Keratinocyte (primary cell): Measurements from ENCODE around the gene CDX1. TPM values are rescaled to one million over a fixed set of nuclear protein-coding genes. Genes with fewer than 3 reads are reported as not detected.

Experiments
- DNase-seq: peaks from one replicate; pipeline ENCODE4 v3.0.0-alpha.2; 2011; ENCODE audit warnings: low read depth, missing footprints, low spot score
- FAIRE-seq: peaks from 2 replicates; lab custom pipeline; 2011; peaks lifted over from hg19 to GRCh38; lab: Jason Lieb, UNC
- H2AFZ ChIP-seq: 2 replicates; pipeline ENCODE4 v1.6.0; 2012; ENCODE audit warnings: low read length, control low read depth, inconsistent platforms; ENCODE audit not compliant: control insufficient read depth
- H3K27ac ChIP-seq: 2 replicates; pipeline ENCODE4 v1.5.1; 2011; ENCODE audit warnings: low read length; ENCODE audit not compliant: control insufficient read depth, insufficient read depth
- H3K27me3 ChIP-seq: 3 replicates; pipeline ENCODE4 v1.6.0; 2011; ENCODE audit warnings: low read length; ENCODE audit not compliant: control insufficient read depth, insufficient read depth; ENCODE audit errors: extremely low read depth
- H3K36me3 ChIP-seq, 2 experiments: 2 replicates in 1 of 2; 3 replicates in 1 of 2; pipeline ENCODE4 v1.5.1; 2011; ENCODE audit warnings: low read length in 2 of 2, mild to moderate bottlenecking in 1 of 2; ENCODE audit not compliant: control insufficient read depth in 2 of 2, insufficient read depth in 2 of 2; ENCODE audit errors: extremely low read depth in 1 of 2
- H3K4me1 ChIP-seq: 3 replicates; pipeline ENCODE4 v1.5.1; 2011; ENCODE audit warnings: low read length; ENCODE audit not compliant: control insufficient read depth, insufficient read depth; ENCODE audit errors: extremely low read depth
- H3K4me2 ChIP-seq: 3 replicates; pipeline ENCODE4 v1.6.0; 2011; ENCODE audit warnings: low read depth, low read length; ENCODE audit not compliant: control insufficient read depth, insufficient read depth; ENCODE audit errors: extremely low read depth
- H3K4me3 ChIP-seq, 3 experiments: fragments of 200-600 bp in 1 of 3; sonication (generic) in 1 of 3; 2 replicates in 2 of 3; 3 replicates in 1 of 3; pipeline ENCODE4 v1.5.1; 2011 to 2016; ENCODE audit warnings: low read length in 3 of 3, mild to moderate bottlenecking in 3 of 3, control low read depth in 2 of 3, inconsistent platforms in 1 of 3, low read depth in 1 of 3, mixed read lengths in 1 of 3, mixed run types in 1 of 3, moderate library complexity in 1 of 3; ENCODE audit not compliant: control insufficient read depth in 2 of 3, insufficient read depth in 2 of 3; ENCODE audit errors: extremely low read depth in 1 of 3
- H3K79me2 ChIP-seq: 2 replicates; pipeline ENCODE4 v1.6.0; 2012; ENCODE audit warnings: low read length; ENCODE audit not compliant: control insufficient read depth, insufficient read depth
- H3K9ac ChIP-seq: 3 replicates; pipeline ENCODE4 v1.6.0; 2011; ENCODE audit warnings: low read length; ENCODE audit not compliant: control insufficient read depth, insufficient read depth; ENCODE audit errors: extremely low read depth
- H3K9me1 ChIP-seq: 3 replicates; pipeline ENCODE4 v1.6.0; 2011; ENCODE audit warnings: low read length; ENCODE audit not compliant: control insufficient read depth, insufficient read depth; ENCODE audit errors: extremely low read depth
- H3K9me3 ChIP-seq: 2 replicates; pipeline ENCODE4 v1.5.1; 2012; ENCODE audit warnings: low read depth, low read length; ENCODE audit not compliant: control insufficient read depth
- H4K20me1 ChIP-seq: 3 replicates; pipeline ENCODE4 v1.6.0; 2011; ENCODE audit warnings: low read length; ENCODE audit not compliant: control insufficient read depth, insufficient read depth; ENCODE audit errors: extremely low read depth
- EZH2 ChIP-seq: IDR thresholded peaks from one replicate; pipeline ENCODE4 v1.6.1; 2012; ENCODE audit warnings: inconsistent platforms, mild to moderate bottlenecking, low read length, moderate library complexity
- dilution Hi-C: fragments of 300-500 bp; cut with MboI; formaldehyde crosslinking; loops from one replicate; pipeline ENCODE4 v1.7.0; 2020; ENCODE audit warnings: low sequenced_read_pairs; ENCODE audit not compliant: extremely low pct_ligation_motif_present
- polyA plus RNA-seq, 5 experiments: library from polyadenylated mRNA; depleted of rRNA in 3 of 5; stranded (reverse) in 3 of 5; stranded (forward) in 1 of 5; unstranded in 1 of 5; fragments of >200 nt; gene quantifications; 1 replicate in 1 of 5; 2 replicates in 3 of 5; 3 replicates in 1 of 5; pipeline versions ENCODE4 v1.2.1 to v1.2.3, GENCODE V29; 2011 to 2012; ENCODE audit warnings: missing spikeins in 2 of 5, low read depth in 1 of 5, low replicate concordance in 1 of 5
- TF ChIP-seq, protein P1 (sequence below), 3 experiments: IDR thresholded peaks in 1 of 3; conservative IDR thresholded peaks in 1 of 3; optimal IDR thresholded peaks in 1 of 3; 2 replicates in 2 of 3; 3 replicates in 1 of 3; pipeline versions ENCODE3 to v1.5.1; 2011; ENCODE audit warnings: low read length in 3 of 3, mild to moderate bottlenecking in 3 of 3, moderate library complexity in 2 of 3, control low read depth in 1 of 3, inconsistent platforms in 1 of 3; ENCODE audit not compliant: insufficient read depth in 2 of 3; ENCODE audit errors: extremely low read depth in 1 of 3

The CDX1 gene
- polyA plus RNA-seq, 1 donor (not counting 4 experiments of a cell fraction or from before 2014, with no cell fraction given) = not detected

DNA sequence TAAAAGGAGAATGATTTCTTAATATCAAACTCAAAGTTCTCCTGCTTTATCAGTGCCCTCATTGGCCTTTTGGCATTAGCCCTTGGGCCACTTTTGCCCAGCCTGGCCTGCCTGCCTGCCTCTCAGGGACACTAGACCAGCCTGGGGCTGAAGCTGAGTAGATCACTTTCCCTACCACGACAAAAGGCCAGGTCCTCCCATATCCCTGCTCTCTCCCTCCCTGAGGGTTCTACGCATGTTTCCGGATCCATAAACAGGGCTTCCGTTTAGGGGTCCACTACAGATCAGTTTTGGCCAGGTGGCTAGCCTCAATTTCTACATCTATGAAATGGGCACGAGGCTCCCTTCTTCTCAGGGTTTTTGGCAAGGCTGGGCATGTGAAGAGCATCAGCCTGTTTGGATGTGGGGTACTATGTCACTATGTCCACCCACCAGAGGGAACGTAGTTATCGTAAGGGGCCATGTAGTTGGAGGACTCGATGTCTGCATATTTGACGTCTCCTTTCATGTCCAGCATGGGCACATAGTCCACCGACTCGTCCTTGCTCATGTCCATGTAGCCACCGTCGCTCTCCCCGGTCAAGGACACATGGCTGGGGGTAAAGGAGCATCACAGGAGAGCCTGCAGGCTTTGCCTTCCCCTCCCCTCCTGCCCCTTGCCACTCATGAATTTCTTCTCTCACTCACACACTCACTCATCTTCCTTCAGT, 45.0 kb upstream of the CDX1 start:
- FAIRE-seq (no peak), DNase-seq (no peak)
- no peaks in the 10 kb centered on the region for H3K79me2 ChIP-seq
- peaks cover 3% of the 10 kb centered on the region for H3K4me1 ChIP-seq
- H3K9me3 ChIP-seq = no peaks in the 10 kb centered on the region
- no peak overlapping the region for H3K4me2 ChIP-seq
- H3K9ac ChIP-seq = no peak overlapping the region
- H4K20me1 ChIP-seq = no peaks in the 10 kb centered on the region
- dilution Hi-C loops = no loop called here
- no peaks in the 10 kb centered on the region for H3K9me1 ChIP-seq
- no peaks in the 10 kb centered on the region for H3K36me3 ChIP-seq
- no peak overlapping the region for H2AFZ ChIP-seq
- no peak for TF ChIP-seq EZH2
- TF ChIP-seq, protein P1, sequence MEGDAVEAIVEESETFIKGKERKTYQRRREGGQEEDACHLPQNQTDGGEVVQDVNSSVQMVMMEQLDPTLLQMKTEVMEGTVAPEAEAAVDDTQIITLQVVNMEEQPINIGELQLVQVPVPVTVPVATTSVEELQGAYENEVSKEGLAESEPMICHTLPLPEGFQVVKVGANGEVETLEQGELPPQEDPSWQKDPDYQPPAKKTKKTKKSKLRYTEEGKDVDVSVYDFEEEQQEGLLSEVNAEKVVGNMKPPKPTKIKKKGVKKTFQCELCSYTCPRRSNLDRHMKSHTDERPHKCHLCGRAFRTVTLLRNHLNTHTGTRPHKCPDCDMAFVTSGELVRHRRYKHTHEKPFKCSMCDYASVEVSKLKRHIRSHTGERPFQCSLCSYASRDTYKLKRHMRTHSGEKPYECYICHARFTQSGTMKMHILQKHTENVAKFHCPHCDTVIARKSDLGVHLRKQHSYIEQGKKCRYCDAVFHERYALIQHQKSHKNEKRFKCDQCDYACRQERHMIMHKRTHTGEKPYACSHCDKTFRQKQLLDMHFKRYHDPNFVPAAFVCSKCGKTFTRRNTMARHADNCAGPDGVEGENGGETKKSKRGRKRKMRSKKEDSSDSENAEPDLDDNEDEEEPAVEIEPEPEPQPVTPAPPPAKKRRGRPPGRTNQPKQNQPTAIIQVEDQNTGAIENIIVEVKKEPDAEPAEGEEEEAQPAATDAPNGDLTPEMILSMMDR (optimal IDR thresholded peaks at IDR 0.05 in 1 of 3, IDR thresholded peaks at IDR 0.05 in 1 of 3, conservative IDR thresholded peaks at IDR 0.05 in 1 of 3; ENCODE audit: extremely low read depth in 1 of 3, insufficient read depth in 2 of 3, low read length in 3 of 3) = no peak
- H3K27ac ChIP-seq = no peak overlapping the region
- no peak overlapping the region for H3K4me3 ChIP-seq
- peaks cover 4% of the 10 kb centered on the region for H3K27me3 ChIP-seq

DNA sequence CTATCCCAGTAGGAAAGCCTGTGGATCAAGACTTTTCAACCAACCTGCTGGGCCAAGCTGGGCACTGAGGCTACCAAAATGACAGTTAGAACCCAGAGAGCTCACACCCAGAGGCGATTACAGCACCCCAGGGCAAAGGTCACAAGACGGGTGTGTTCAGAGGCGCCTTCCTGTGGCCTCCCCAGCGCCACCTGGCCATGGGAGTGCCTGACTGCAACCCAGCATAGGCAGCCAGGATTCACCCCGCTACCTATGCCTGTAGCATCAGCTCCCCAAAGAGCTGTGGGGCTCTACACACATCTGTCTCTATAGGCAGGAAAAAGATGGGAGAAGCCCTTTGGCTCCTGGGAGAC, 44.4 kb upstream of the CDX1 start:
- TF ChIP-seq, protein P1 (optimal IDR thresholded peaks at IDR 0.05 in 1 of 3, IDR thresholded peaks at IDR 0.05 in 1 of 3, conservative IDR thresholded peaks at IDR 0.05 in 1 of 3; ENCODE audit: extremely low read depth in 1 of 3, insufficient read depth in 2 of 3, low read length in 3 of 3) = peak in 2 of 3 experiments; percentile 38 to 78
- no peak for TF ChIP-seq EZH2

More for the DNA sequence above, 44.4 kb upstream of the CDX1 start:
- no peak overlapping the region for H2AFZ ChIP-seq
- no peak overlapping the region for H3K4me3 ChIP-seq
- no peak overlapping the region for H3K27ac ChIP-seq
- H3K36me3 ChIP-seq = no peaks in the 10 kb centered on the region
- H3K9me1 ChIP-seq = no peaks in the 10 kb centered on the region
- peaks cover 4% of the 10 kb centered on the region for H3K27me3 ChIP-seq
- H3K4me1 ChIP-seq = peaks cover under 1% of the 10 kb centered on the region
- H3K79me2 ChIP-seq = no peaks in the 10 kb centered on the region
- no peak overlapping the region for H3K9ac ChIP-seq
- FAIRE-seq (no peak), DNase-seq (no peak)
- no peak overlapping the region for H3K4me2 ChIP-seq
- no peaks in the 10 kb centered on the region for H3K9me3 ChIP-seq
- H4K20me1 ChIP-seq = no peaks in the 10 kb centered on the region
- dilution Hi-C loops = no loop called here
